ENCODE data around the gene VCY.
"Not testable (repeated sequence)": the region's sequence is repeated elsewhere in the genome, so short reads cannot be mapped to it uniquely, and the experiment has no call there.

DNA sequence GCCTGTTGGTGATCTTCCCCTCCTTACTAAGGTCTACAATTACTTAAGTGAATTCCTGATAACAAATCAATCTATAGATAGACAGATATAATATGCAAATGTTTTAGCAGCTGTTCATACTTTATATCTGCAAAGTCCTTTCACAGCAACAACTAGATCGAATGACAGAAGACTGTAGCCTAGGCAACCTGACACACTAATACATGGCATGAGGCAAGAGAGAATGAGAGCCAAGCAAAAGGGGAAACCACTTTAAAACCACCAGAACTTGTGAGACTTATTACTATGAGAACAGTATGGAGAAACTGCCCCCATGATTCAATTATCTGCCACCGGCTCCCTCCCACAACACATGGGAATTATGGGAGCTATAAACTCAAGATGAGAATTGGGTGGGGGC is 25.6 kb upstream of the VCY start:
- TF ChIP-seq, protein P1, sequence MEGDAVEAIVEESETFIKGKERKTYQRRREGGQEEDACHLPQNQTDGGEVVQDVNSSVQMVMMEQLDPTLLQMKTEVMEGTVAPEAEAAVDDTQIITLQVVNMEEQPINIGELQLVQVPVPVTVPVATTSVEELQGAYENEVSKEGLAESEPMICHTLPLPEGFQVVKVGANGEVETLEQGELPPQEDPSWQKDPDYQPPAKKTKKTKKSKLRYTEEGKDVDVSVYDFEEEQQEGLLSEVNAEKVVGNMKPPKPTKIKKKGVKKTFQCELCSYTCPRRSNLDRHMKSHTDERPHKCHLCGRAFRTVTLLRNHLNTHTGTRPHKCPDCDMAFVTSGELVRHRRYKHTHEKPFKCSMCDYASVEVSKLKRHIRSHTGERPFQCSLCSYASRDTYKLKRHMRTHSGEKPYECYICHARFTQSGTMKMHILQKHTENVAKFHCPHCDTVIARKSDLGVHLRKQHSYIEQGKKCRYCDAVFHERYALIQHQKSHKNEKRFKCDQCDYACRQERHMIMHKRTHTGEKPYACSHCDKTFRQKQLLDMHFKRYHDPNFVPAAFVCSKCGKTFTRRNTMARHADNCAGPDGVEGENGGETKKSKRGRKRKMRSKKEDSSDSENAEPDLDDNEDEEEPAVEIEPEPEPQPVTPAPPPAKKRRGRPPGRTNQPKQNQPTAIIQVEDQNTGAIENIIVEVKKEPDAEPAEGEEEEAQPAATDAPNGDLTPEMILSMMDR (IDR thresholded peaks at IDR 0.05; ENCODE audit: insufficient read depth, low read length), result not testable (repeated sequence)
- TF ChIP-seq POLR2AphosphoS5 (IDR thresholded peaks at IDR 0.05; ENCODE audit: low read depth), result not testable (repeated sequence)
